Measurements from ENCODE around the gene TOMM20.

TOMM20 gene

GRCh38 chr1:235078480-235079381 is 49.9 kb downstream of the TOMM20 start:
- DNase-seq (ENCODE audit: low read depth): peak; percentile 68
- H3K4me3 ChIP-seq (ENCODE audit: low read length): no peak overlapping the region
- TF ChIP-seq CTCF (IDR thresholded peaks at IDR 0.05; ENCODE audit: insufficient read depth, low read depth, low read length, missing control alignments): no peak

GRCh38 chr1:235077571-235078479 is 50.8 kb downstream of the TOMM20 start:
- H3K4me3 ChIP-seq (ENCODE audit: low read length): no peak overlapping the region
- no peak for TF ChIP-seq CTCF (IDR thresholded peaks at IDR 0.05; ENCODE audit: insufficient read depth, low read depth, low read length, missing control alignments)
- no peak for DNase-seq (ENCODE audit: low read depth)

GRCh38 chr1:235077163-235077540 is 51.5 kb downstream of the TOMM20 start:
- TF ChIP-seq CTCF (IDR thresholded peaks at IDR 0.05; ENCODE audit: insufficient read depth, low read depth, low read length, missing control alignments): no peak
- DNase-seq (ENCODE audit: low read depth): no peak
- no peak overlapping the region for H3K4me3 ChIP-seq (ENCODE audit: low read length)

- H3K4me3 ChIP-seq (ENCODE audit: low read length): no peak overlapping the region
- DNase-seq (ENCODE audit: low read depth): no peak
- TF ChIP-seq CTCF (IDR thresholded peaks at IDR 0.05; ENCODE audit: insufficient read depth, low read depth, low read length, missing control alignments): no peak
These were observed 52.0 kb downstream of the TOMM20 start for GRCh38 chr1:235076504-235077162.

- no peak overlapping the region for H3K4me3 ChIP-seq (ENCODE audit: low read length)
- DNase-seq (ENCODE audit: low read depth): peak; percentile 79
- no peak for TF ChIP-seq CTCF (IDR thresholded peaks at IDR 0.05; ENCODE audit: insufficient read depth, low read depth, low read length, missing control alignments)
These were observed 52.8 kb downstream of the TOMM20 start for GRCh38 chr1:235075777-235076308.

- H3K4me3 ChIP-seq (ENCODE audit: low read length): no peak overlapping the region
- no peak for TF ChIP-seq CTCF (IDR thresholded peaks at IDR 0.05; ENCODE audit: insufficient read depth, low read depth, low read length, missing control alignments)
- DNase-seq (ENCODE audit: low read depth): peak; percentile 95
These were observed 53.4 kb downstream of the TOMM20 start for GRCh38 chr1:235075048-235075776.
